GM21423 (cell line): Measurements from ENCODE around the gene POLD4.
A peak's percentile ranks its signal among the peaks of the same experiment; 100 is the strongest.
"Not testable (repeated sequence)": the region's sequence is repeated elsewhere in the genome, so short reads cannot be mapped to it uniquely, and the experiment has no call there.

Experiments used
- ATAC-seq: cut with Tn5 transposase; IDR thresholded peaks from one replicate; pipeline ENCODE4 v1.9.1; 2021; ENCODE audit warnings: mild to moderate bottlenecking, moderate library complexity; ENCODE audit not compliant: unreplicated experiment

POLD4 gene

DNA sequence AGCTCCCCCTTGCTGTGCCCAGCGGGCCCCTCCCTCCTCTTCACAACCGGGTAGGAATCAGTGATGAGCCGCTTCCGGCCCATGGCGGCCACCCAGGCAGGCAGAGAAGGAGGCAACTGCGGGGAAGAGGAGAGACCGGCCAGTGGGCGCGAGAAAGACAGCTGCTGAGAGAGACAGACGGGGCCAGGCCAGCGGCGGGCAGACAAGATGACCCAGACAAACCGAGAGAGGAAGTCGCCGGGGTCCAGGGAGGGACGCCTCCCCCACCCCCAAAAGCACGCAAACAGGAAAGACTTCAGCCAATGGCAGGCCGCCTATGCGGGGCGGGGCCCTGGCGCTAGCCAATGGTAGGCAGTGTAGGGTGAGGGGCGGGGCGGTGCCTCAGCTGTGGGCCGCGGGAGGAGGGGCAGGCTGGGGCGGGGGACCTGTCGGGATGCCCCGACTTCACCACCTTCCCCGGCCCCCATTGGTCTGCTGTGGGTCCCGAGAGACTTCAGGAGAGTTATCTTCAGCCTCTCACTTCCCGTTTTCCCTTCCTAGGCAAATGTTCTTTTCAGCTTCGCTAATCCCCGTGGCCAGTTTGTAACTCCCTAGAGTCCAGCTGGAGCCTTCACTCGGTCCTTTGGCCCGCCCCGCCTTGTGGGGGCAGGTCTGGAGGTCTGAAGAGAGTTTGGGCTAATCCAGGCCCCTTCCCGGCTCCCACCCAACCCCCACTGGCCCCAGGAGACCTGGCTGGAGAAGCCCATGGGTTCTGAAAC, at the start of gene POLD4:
POLD4 (minus strand) TSS at position 230 of the 758 bp plus-strand sequence; CDS start at position 83, 147 bp downstream.
- peak; percentile 73 for ATAC-seq

- ATAC-seq: not testable (repeated sequence)
Observed at GRCh38 chr11:67403085-67403484, 49.7 kb upstream of the POLD4 start.

- not testable (repeated sequence) for ATAC-seq
Observed at GRCh38 chr11:67402192-67402839, 49.0 kb upstream of the POLD4 start.

DNA sequence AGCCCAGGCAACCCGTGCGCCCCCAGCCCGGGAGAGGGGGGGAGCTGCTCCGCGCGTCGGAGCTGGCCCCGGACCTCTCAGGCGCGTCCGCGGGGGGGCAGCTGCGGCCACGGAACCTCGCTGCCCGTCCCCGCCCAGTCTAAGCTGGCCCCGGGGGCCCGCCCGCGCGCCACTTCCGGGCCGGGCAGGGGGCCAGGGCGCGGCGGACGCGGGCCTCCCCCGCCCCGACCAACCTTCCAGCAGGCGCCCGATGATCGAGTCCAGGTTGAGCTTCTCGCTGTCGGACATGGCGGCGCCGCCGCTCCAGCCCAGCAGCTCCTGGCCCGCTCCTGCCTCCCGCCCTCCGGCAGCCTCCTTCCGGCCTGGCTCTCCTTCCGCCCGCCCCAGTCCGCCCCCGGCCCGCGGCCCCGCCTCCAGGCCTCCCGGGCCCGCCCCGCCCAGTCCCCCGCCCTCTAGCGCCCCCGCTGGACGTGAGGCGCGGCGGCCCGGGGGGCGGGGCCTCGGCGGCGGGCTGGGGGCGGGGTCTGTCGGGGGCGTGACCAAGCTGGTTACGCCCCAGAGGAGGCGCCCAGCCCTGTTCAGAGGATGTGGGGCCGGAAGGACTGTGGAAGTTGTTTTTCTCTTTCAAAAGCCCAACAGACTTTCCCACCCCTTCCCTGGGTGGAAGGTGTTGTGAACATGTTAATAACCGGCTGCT, 48.3 kb upstream of the POLD4 start, which contains the start of gene PPP1CA:
PPP1CA (minus strand) TSS at position 364 of the 697 bp plus-strand sequence; CDS start at position 288, 76 bp downstream.
- ATAC-seq: peak; percentile 51

DNA sequence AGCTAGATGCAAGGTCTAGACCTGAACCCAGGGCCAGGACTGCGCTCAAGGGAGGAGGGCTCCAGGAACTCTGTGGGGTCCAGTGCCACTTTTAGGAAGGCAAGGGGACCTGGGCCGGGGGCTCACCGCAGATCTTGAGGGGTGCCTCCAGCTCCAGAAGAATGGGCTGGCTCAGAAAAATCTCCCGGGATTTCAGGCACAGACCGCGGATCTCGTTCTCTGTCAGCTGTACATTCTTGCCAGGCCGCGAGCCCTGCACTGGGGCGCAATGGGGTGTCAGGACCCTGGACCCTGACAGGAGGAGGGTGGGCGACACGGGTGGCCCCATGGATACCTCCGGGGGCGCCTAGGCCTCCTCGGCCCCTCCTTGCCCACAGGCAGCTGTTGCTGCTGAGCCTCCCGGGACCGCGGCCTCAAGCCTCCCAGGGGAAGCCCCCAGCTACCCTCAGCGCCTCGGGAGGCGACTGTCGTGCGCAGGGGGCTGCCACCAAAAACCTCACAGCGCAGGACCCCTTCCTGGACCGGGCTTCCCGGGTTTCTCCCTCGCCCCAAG, 47.7 kb upstream of the POLD4 start:
- ATAC-seq: peak; percentile 13

DNA sequence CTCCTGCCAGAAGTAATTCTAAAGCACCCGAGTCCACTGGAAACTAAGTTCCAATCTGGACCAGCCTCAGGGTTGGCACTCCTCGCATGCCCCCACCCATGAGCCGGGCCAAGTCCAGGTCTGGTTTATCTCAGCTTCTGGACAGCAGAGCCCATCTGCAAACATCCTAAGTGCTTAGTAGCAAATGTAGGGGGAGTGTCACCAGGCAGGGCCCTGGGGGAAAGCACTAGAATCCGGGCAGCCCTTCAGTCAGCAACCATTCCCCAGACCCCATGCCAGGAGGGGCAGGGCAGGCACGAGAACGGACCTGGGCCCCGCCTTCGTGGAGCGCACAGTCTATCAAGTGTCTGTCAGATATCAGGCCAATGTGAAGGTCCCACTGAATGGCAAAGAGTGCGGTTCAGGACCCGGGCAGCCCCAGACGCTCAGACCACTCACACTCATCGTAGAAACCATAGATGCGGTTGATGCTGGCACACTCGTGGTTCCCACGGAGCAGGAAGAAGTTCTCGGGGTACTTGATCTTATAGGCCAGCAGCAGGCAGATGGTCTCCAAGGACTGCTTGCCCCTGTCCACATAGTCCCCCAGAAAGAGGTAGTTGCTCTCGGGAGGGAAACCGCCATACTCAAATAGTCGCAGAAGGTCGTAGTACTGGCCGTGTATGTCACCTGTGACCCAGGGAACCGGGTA, 47.0 kb upstream of the POLD4 start:
- ATAC-seq: no peak

DNA sequence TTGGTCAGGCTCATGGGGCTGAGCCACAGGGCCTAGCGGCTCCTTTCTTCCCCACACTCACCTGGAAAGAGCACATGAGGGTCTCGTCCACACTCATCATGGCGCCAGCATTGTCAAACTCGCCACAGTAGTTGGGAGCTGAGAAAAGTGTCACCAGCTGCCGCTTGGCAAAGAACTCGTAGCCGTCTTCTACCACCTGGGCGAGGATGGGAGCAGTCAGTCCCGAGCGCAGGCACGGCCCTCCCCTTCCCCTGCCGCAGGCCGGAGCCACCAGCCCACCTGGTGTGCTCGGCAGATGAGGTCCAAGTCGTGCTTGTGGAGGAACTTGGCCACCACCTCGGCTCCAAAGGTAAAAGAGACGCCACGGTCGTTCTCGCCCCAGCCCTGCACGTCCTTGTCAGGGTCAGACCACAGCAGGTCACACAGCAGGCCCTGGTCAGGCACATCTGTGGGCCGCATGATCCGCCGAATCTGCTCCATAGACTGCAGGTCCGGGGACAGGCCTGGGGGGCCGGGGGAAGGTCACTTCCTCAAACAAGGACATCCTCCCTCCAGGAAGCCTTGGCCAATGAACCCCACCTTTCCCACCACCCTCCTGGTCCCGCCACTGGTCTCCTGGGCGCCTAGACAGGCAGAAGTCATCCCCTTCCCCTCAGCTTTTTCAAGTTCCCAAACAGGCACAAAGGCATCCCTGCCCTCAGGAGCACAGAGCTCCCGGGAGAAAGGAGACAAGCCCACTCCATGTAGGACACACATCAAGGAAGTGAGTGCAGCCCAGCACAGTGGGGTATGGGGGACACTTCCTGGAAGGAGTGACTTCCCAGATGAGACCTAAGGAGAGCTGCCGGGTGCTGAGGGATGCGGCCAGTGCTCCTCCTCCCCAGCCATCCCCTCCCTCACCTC, 45.6 kb upstream of the POLD4 start:
- no peak for ATAC-seq

DNA sequence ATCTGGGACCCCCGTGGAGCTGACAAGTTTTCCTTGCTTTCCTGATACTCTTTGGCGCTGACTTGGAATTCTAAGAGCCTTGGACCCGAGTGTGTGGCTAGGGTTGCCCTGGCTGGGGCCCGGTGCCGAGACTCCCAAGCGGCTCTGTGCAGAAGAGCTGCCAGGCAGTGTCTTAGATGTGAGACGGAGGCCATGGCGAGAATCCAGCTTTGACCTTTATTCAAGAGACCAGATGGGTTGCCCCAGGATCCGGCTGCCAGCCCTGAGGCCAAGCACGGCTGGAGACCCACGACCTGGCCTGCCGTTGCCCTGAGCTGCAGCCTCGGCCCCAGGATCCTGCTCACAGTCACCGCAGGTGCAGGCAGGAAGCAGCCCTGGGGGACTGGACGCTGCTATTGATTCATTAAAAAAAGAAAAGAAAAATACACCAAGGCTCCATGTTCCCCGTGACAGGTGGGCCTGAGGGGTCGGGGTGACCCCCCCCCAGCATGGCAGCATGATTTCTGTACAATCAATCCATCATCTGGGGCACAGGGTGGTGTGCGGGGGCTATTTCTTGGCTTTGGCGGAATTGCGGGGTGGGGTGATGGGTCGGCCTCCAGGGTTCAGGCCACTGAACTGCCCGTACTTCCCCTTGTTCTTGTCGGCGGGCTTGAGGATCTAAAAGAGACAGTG, 44.8 kb upstream of the POLD4 start:
- ATAC-seq: no peak

DNA sequence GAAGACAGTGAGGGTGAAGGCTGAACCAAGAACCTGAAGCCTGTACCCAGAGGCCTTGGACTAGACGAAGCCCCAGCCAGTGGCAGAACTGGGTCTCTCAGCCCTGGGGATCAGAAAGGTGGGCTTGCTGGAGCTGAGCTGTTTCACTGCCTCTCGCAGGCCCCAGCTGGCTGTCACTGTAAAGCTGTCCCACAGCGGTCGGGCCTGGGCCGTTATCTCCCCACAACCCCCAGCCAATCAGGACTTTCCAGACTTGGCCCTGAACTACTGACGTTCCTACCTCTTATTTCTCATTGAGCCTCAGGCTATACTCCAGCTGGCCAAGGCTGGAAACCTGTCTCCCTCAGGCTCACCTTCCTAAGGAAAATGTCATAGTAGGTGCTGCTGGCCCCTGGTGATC, 44.2 kb upstream of the POLD4 start:
- no peak for ATAC-seq

- no peak for ATAC-seq
Observed at GRCh38 chr11:67396587-67397389, 43.4 kb upstream of the POLD4 start.

DNA sequence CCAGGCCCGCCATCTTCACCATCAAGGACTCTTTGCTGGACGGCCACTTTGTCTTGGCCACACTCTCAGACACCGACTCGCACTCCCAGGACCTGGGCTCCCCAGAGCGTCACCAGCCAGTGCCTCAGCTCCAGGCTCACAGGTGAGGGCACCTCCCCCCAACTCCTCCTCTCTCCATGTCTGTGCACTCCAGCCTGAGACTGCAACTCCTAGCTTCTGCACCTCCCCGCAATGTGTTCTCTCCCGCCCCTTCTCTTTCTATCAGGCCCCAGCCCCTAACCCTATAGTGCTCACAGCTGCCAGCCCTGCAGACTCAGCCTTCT, 42.9 kb upstream of the POLD4 start:
- no peak for ATAC-seq

GRCh38 chr11:67395555-67396258, 42.4 kb upstream of the POLD4 start:
- ATAC-seq: no peak

DNA sequence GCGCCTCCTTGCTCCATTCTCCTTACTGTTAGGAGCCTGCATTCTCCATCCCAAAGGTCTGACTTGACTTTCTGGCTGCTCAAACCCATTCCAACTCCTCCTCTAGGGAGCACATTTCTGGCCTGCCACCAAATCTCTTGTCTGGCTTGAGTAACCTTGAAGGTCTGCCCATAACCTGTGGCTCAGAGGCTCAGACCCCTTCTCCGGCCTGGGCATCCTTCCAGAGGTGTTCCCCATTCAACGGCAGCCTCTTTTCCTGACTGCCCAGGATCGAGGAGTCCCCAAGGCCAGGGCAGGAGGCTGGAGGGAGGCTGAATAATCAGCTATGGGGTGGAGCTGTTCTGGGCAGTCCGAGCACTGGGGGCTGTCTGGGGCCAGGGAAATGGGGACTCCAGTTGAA, 40.6 kb upstream of the POLD4 start:
- no peak for ATAC-seq

GRCh38 chr11:67393437-67393836, 40.1 kb upstream of the POLD4 start:
- ATAC-seq: no peak

DNA sequence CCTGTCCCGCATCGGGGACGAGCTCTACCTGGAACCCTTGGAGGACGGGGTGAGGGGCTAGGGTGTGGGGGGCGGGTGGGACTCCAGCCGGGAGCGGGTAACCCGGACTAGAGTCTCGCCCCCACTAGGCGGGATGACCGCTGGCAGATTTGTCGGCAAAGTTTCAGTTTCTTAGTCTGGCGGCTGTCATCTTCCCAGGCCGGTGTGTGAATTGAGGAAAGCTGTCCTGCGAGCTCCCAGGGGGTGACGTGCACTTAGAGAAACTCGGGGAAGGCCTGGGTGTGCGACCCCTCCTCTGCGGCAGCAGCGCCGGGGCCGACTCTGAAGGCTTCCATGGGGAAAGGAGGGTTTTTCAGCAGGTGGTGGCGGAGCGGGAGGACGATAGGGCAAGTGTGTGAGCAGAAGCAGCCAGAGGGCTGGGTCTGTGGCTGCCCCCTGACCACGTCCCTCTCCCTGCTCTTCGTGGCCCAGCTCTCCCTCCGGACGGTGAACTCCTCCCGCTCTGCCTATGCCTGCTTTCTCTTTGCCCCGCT, 38.9 kb upstream of the POLD4 start:
- no peak for ATAC-seq

- peak; percentile 68 for ATAC-seq
Observed at GRCh38 chr11:67391304-67392182, 38.2 kb upstream of the POLD4 start, which contains the start of gene RAD9A. RAD9A (plus strand) TSS chr11:67391986; CDS start chr11:67392045, 59 bp downstream.

DNA sequence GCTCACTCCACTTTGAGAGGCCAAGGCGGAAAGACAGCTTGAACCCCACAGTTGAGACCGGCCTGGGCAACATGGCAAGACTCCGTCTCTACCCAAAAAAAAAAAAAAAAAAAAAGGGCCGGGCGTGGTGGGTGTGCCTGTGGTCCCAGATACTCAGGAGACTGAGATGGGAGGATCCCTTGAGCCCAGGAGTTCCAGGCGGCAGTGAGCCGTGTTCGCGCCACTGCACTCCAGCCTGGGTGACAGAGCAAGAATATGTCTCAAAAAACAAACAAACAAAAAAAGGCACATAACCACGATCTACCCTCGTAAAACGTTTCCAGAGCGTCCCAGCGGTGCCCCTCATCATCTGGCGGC, 37.6 kb upstream of the POLD4 start:
- ATAC-seq: no peak
